Measurements from ENCODE around the gene GALNT2.

GALNT2 gene

DNA sequence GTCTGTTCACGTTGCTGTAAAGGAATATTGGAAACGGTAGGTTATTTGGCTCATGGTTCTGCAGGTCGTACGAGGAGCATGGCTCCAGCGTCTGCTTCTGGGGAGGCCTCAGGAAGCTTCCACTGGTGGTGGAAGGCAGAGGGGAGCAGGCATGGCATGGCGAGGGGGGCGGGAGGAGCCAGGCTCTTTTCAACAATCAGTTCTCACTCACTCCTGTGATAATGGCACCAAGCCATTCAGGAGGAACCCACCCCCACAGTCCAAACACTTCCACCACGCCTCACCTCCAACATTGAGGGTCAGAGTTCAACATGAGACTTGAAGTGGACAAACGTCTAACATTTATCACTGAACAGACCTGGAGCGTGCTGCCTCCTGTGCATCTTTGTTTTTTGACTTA is 217.9 kb downstream of the GALNT2 start:
- Histone ChIP-seq H3K27me3 (replicated peaks) (no peaks in the 10 kb centered on the region), H3K4me3 (ENCODE audit: low read depth, low read length) (no peak overlapping the region), H3K36me3 (replicated peaks) (peaks cover 4% of the 10 kb centered on the region), H3K27ac (no peak overlapping the region)
- TF ChIP-seq, protein P1, sequence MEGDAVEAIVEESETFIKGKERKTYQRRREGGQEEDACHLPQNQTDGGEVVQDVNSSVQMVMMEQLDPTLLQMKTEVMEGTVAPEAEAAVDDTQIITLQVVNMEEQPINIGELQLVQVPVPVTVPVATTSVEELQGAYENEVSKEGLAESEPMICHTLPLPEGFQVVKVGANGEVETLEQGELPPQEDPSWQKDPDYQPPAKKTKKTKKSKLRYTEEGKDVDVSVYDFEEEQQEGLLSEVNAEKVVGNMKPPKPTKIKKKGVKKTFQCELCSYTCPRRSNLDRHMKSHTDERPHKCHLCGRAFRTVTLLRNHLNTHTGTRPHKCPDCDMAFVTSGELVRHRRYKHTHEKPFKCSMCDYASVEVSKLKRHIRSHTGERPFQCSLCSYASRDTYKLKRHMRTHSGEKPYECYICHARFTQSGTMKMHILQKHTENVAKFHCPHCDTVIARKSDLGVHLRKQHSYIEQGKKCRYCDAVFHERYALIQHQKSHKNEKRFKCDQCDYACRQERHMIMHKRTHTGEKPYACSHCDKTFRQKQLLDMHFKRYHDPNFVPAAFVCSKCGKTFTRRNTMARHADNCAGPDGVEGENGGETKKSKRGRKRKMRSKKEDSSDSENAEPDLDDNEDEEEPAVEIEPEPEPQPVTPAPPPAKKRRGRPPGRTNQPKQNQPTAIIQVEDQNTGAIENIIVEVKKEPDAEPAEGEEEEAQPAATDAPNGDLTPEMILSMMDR (IDR thresholded peaks at IDR 0.05; ENCODE audit: low read depth, low read length, missing control alignments): no peak
- DNase-seq: no peak
- in situ Hi-C loops (cut with HindIII; ENCODE audit: low pct_ligation_motif_present, low sequenced_read_pairs): no loop called here

GRCh38 chr1:230285351-230285750 is 218.3 kb downstream of the GALNT2 start:
- no peaks in the 10 kb centered on the region for H3K27me3 ChIP-seq (replicated peaks)
- peaks cover 1% of the 10 kb centered on the region for H3K36me3 ChIP-seq (replicated peaks)
- TF ChIP-seq, protein P1 (IDR thresholded peaks at IDR 0.05; ENCODE audit: low read depth, low read length, missing control alignments): no peak
- in situ Hi-C loops (cut with HindIII; ENCODE audit: low pct_ligation_motif_present, low sequenced_read_pairs): no loop called here
- DNase-seq: no peak
- no peak overlapping the region for H3K27ac ChIP-seq
- no peak overlapping the region for H3K4me3 ChIP-seq (ENCODE audit: low read depth, low read length)

DNA sequence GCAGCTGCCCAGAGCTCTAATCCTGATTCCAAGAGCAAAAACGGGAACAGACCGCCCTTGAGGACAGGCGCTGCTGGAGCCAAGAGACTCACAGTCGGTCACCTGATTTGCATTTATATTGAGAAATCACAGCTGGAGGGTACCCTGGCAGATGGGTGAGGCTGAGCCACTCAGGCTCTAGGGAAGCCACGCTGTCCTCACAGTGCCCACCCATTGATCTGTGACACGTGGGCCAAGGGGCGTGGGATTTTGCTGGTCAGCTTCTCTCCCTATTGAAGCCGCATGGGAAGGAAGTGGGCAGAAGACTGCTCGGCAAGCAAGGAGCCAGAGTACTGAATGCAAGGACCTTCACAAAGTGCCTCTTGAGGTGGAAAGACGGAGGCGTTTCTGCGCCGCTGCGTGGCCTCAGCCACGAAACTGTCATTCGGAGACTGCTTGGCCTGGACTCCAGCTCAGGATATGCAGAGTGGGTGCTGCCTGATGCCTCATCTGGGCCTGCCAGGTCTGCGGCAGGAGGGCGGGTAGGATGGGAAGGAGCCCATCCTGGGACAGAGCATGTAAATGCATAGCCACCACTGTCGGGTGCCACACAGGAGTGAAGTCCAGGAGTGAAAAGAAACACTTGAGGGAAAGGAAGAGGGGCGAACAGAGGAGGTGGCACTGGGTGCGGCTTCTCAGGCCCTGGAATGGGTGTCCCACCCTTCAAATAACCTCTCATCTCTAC is 219.3 kb downstream of the GALNT2 start:
- no peak overlapping the region for H3K4me3 ChIP-seq (ENCODE audit: low read depth, low read length)
- TF ChIP-seq, protein P1 (IDR thresholded peaks at IDR 0.05; ENCODE audit: low read depth, low read length, missing control alignments): no peak
- H3K27ac ChIP-seq: no peak overlapping the region
- no peaks in the 10 kb centered on the region for H3K27me3 ChIP-seq (replicated peaks)
- DNase-seq: no peak
- in situ Hi-C loops (cut with HindIII; ENCODE audit: low pct_ligation_motif_present, low sequenced_read_pairs): no loop called here
- H3K36me3 ChIP-seq (replicated peaks): no peaks in the 10 kb centered on the region

- TF ChIP-seq, protein P1 (IDR thresholded peaks at IDR 0.05; ENCODE audit: low read depth, low read length, missing control alignments): no peak
- Histone ChIP-seq H3K27ac (no peak overlapping the region), H3K36me3 (replicated peaks) (no peaks in the 10 kb centered on the region), H3K27me3 (replicated peaks) (no peaks in the 10 kb centered on the region), H3K4me3 (ENCODE audit: low read depth, low read length) (no peak overlapping the region)
- no peak for DNase-seq
- in situ Hi-C loops (cut with HindIII; ENCODE audit: low pct_ligation_motif_present, low sequenced_read_pairs): no loop called here
Measured at GRCh38 chr1:230286890-230287269, 219.8 kb downstream of the GALNT2 start.

DNA sequence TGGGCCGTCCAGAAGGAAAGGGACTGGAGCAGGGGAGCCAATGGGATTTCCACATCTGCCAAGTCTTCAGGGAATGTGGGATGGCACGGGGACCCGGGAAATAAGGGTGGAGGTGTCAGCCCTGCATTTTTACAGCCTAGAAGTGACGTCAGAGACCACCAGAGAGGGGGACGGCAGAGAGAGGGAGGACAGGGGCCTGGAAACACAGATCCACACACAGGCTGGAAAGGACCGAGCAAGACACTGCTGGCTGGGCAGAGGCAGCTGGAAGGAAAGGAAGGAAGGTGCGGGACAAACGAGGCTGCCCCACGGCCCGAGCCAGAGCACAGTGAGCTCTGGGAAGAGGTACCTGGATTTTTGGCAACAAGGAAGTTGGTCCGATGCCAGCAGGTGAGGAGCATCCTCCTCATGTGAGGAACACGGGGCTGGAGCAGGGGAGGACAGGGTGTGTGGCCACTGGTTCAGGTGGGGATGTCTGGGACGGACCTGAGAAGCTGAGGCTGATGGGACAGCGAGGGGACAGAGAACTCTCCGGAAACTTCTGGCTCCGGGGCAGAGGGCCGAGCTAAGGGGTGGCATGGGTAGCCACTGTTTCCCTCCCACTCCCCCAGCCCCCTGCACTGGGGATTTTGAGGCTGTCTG is 220.8 kb downstream of the GALNT2 start:
- no peak for DNase-seq
- in situ Hi-C loops (cut with HindIII; ENCODE audit: low pct_ligation_motif_present, low sequenced_read_pairs): no loop called here

More for the DNA sequence above, 220.8 kb downstream of the GALNT2 start:
- H3K27ac ChIP-seq: no peak overlapping the region
- no peak overlapping the region for H3K4me3 ChIP-seq (ENCODE audit: low read depth, low read length)
- no peaks in the 10 kb centered on the region for H3K36me3 ChIP-seq (replicated peaks)
- TF ChIP-seq, protein P1 (IDR thresholded peaks at IDR 0.05; ENCODE audit: low read depth, low read length, missing control alignments): no peak
- peaks cover 7% of the 10 kb centered on the region for H3K27me3 ChIP-seq (replicated peaks)
